OCI-LY1 (cell line): Measurements from ENCODE around the gene ITFG1.

Source experiments
- EZH2 ChIP-seq: fragments of 200-600 bp; sonication (generic), shearing (Covaris generic); IDR thresholded peaks from 2 replicates; pipeline ENCODE4 v1.8.0; 2017; ENCODE audit warnings: borderline replicate concordance, mixed run types, mild to moderate bottlenecking, antibody characterized with exemption, low read length, moderate library complexity, mixed read lengths
- TF ChIP-seq, protein P1 (sequence below): fragments of 200-600 bp; sonication (generic), shearing (Covaris generic); IDR thresholded peaks from 2 replicates; pipeline ENCODE4 v1.5.1; 2017; ENCODE audit warnings: mild to moderate bottlenecking, antibody characterized with exemption, low read length, moderate library complexity, mixed read lengths

DNA sequence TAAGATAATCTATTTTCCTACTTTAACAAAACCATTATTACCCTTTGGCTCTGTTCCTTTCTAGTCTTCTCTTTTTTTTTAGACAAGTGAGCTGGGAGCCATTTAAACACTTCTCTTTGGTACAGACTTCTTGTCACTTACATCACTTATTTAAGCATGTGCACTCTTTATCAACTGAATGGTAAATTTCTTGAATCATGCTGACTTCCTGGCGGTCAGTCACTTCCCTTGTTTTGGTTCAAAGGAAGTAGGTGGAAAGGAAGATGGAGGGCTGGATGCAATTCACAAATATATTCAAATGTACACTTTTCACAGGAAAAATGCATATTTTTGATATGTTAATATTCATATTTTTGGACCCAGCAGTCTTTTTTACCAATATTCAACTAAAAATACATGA is 97.1 kb downstream of the ITFG1 start:
- TF ChIP-seq, protein P1, sequence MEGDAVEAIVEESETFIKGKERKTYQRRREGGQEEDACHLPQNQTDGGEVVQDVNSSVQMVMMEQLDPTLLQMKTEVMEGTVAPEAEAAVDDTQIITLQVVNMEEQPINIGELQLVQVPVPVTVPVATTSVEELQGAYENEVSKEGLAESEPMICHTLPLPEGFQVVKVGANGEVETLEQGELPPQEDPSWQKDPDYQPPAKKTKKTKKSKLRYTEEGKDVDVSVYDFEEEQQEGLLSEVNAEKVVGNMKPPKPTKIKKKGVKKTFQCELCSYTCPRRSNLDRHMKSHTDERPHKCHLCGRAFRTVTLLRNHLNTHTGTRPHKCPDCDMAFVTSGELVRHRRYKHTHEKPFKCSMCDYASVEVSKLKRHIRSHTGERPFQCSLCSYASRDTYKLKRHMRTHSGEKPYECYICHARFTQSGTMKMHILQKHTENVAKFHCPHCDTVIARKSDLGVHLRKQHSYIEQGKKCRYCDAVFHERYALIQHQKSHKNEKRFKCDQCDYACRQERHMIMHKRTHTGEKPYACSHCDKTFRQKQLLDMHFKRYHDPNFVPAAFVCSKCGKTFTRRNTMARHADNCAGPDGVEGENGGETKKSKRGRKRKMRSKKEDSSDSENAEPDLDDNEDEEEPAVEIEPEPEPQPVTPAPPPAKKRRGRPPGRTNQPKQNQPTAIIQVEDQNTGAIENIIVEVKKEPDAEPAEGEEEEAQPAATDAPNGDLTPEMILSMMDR, result no peak
- no peak for TF ChIP-seq EZH2
